ENCODE data around the gene PATJ. TPM values are rescaled to one million over a fixed set of nuclear protein-coding genes. Genes with fewer than 3 reads are reported as not detected.
A peak's percentile ranks its signal among the peaks of the same experiment; 100 is the strongest.
"Not testable (repeated sequence)": the region's sequence is repeated elsewhere in the genome, so short reads cannot be mapped to it uniquely, and the experiment has no call there.

PATJ gene
- total RNA-seq, 1 donor from 2014 or later = 124 TPM

- no peak for DNase-seq (ENCODE audit: low read depth)
These were observed 466.7 kb downstream of the PATJ start for GRCh38 chr1:62208970-62209369.

- DNase-seq (ENCODE audit: low read depth) = peak; percentile 6
These were observed 467.8 kb downstream of the PATJ start for GRCh38 chr1:62209931-62210595.

GRCh38 chr1:62210960-62211359 is 468.7 kb downstream of the PATJ start:
- peak; percentile 6 for DNase-seq (ENCODE audit: low read depth)

GRCh38 chr1:62212411-62212810 is 470.1 kb downstream of the PATJ start:
- DNase-seq (ENCODE audit: low read depth) = no peak

GRCh38 chr1:62213075-62213914 is 471.0 kb downstream of the PATJ start:
- no peak for DNase-seq (ENCODE audit: low read depth)

- DNase-seq (ENCODE audit: low read depth) = no peak
These were observed 476.3 kb downstream of the PATJ start for GRCh38 chr1:62218604-62219003.

GRCh38 chr1:62220456-62220855 is 478.2 kb downstream of the PATJ start:
- not testable (repeated sequence) for DNase-seq (ENCODE audit: low read depth)

- DNase-seq (ENCODE audit: low read depth) = no peak
These were observed 478.9 kb downstream of the PATJ start for GRCh38 chr1:62221171-62221570.

- DNase-seq (ENCODE audit: low read depth) = no peak
These were observed 480.0 kb downstream of the PATJ start for GRCh38 chr1:62222321-62222720.

GRCh38 chr1:62224182-62224581 is 481.9 kb downstream of the PATJ start:
- DNase-seq (ENCODE audit: low read depth) = no peak

GRCh38 chr1:62227496-62227895 is 485.2 kb downstream of the PATJ start:
- no peak for DNase-seq (ENCODE audit: low read depth)

Other genes starting within 250 kb of the PATJ start
- gene TM2D1, start 17.3 kb upstream of the PATJ start, total RNA-seq = 72.9 and 93.4 TPM in 2 replicates

All from renal cortical epithelial cell (primary cell).